Caco-2 (cell line): ENCODE results near the gene MRS2. TPM values are rescaled to one million over a fixed set of nuclear protein-coding genes. Genes with fewer than 3 reads are reported as not detected.
A peak's percentile ranks its signal among the peaks of the same experiment; 100 is the strongest.

ENCODE experiments used
- BruUV-seq: library from RNA; stranded (reverse); fragments of 400-500 nt; replicated peaks from 2 replicates; lab custom pipeline; 2021; lab: Mats Ljungman, UMichigan
- CTCF ChIA-PET: fragments of 300-600 bp; sonication (Branson Sonifier 250); formaldehyde crosslinking; loops from one replicate; lab custom pipeline; 2022; ENCODE audit warnings: antibody characterized with exemption; lab: Charles Lee
- POLR2A ChIA-PET: fragments of 300-600 bp; sonication (Branson Sonifier 250); formaldehyde crosslinking; loops from one replicate; lab custom pipeline; 2022; ENCODE audit warnings: antibody characterized with exemption; lab: Charles Lee
- DNase-seq, 2 experiments: peaks; one replicate each; pipeline versions ENCODE4 v3.0.0 to v3.0.0-alpha.2; 2020 to 2022
- H3K27me3 ChIP-seq: replicated peaks from 2 replicates; pipeline ENCODE4 v1.6.0; 2011; ENCODE audit warnings: low read length; ENCODE audit not compliant: control insufficient read depth, insufficient read depth
- H3K36me3 ChIP-seq: 2 replicates; pipeline ENCODE4 v1.5.1; 2011; ENCODE audit warnings: low read length; ENCODE audit not compliant: control insufficient read depth, insufficient read depth
- H3K4me1 ChIP-seq: fragments of 250-450 bp; sonication (Bioruptor Pico); 2 replicates; pipeline ENCODE4 v1.5.1; 2020; ENCODE audit warnings: mild to moderate bottlenecking
- H3K4me3 ChIP-seq: 2 replicates; pipeline ENCODE4 v1.5.1; 2011; ENCODE audit warnings: low read depth, mild to moderate bottlenecking, control low read depth, low read length
- H3K9me3 ChIP-seq: fragments of 250-450 bp; sonication (Bioruptor Pico); 2 replicates; pipeline ENCODE4 v1.5.1; 2020; ENCODE audit warnings: mild to moderate bottlenecking, moderate library complexity
- H3K27ac Mint-ChIP-seq: one replicate; pipeline ENCODE4 v1.8.0; 2022; ENCODE audit warnings: mixed read lengths; ENCODE audit not compliant: unreplicated experiment
- H3K27me3 Mint-ChIP-seq: one replicate; pipeline ENCODE4 v1.8.0; 2022; ENCODE audit warnings: mixed read lengths; ENCODE audit not compliant: insufficient read depth, unreplicated experiment
- H3K36me3 Mint-ChIP-seq: one replicate; pipeline ENCODE4 v1.8.0; 2022; ENCODE audit warnings: mild to moderate bottlenecking, mixed read lengths; ENCODE audit not compliant: insufficient read depth, unreplicated experiment
- H3K4me1 Mint-ChIP-seq: one replicate; pipeline ENCODE4 v1.8.0; 2022; ENCODE audit warnings: low read depth, mixed read lengths; ENCODE audit not compliant: unreplicated experiment
- H3K4me3 Mint-ChIP-seq: one replicate; pipeline ENCODE4 v1.8.0; 2022; ENCODE audit warnings: mild to moderate bottlenecking, moderate library complexity, mixed read lengths; ENCODE audit not compliant: unreplicated experiment
- H3K9me3 Mint-ChIP-seq: one replicate; pipeline ENCODE4 v1.8.0; 2022; ENCODE audit warnings: mixed read lengths; ENCODE audit not compliant: unreplicated experiment
- CTCF ChIP-seq, 2 experiments: fragments of 200-600 bp in 1 of 2; IDR thresholded peaks; 1 replicate in 1 of 2; 2 replicates in 1 of 2; pipeline versions ENCODE4 v1.5.1 to v1.8.0; 2011 to 2022; ENCODE audit warnings: antibody characterized with exemption in 1 of 2, control low read depth in 1 of 2, inconsistent platforms in 1 of 2, low read depth in 1 of 2, low read length in 1 of 2, mild to moderate bottlenecking in 1 of 2, moderate library complexity in 1 of 2; ENCODE audit not compliant: insufficient read depth in 1 of 2, severe bottlenecking in 1 of 2, unreplicated experiment in 1 of 2
- intact Hi-C: fragments of 100-400 bp; cut with micrococcal nuclease; formaldehyde crosslinking; loops from one replicate; pipeline ENCODE4 v1.10.0; 2022; ENCODE audit not compliant: unreplicated experiment
- total RNA-seq: library from RNA; stranded (reverse); gene quantifications from 2 replicates; pipeline ENCODE4 v1.2.3, GENCODE V29; 2022

The MRS2 gene
- total RNA-seq, 1 experiment from 2014 or later = 62.3 TPM

DNA sequence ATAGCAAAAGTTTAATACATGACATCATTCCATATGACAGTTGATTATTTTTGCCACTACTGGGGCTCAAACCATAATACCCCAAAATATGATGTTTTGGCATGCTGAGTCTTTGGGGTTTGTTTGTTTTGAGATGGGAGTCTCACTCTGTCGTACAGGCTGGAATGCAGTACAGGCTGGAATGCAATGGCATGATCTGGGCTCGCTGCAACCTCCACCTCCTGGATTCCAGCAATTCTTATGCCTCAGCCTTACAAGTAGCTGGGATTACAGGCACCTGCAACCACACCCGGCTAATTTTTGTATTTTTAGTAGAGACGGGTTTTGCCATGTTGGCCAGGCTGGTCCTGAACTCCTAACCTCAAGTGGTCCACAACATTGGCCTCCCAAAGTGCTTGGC, 1.3 kb upstream of the MRS2 start:
- Histone ChIP-seq H3K9me3 (peaks cover 7% of the 10 kb centered on the region), H3K4me3 (no peak overlapping the region), H3K4me1 (peaks cover 33% of the 10 kb centered on the region), H3K27me3 (no peaks in the 10 kb centered on the region), H3K36me3 (no peaks in the 10 kb centered on the region)
- peak; percentile 50 to 67 for DNase-seq
- H3K36me3 Mint-ChIP-seq = peaks cover 33% of the 10 kb centered on the region
- peak overlapping the region; percentile 99 for H3K4me3 Mint-ChIP-seq
- peaks cover 12% of the 10 kb centered on the region for H3K4me1 Mint-ChIP-seq
- POLR2A ChIA-PET = interaction anchor here (0.6 to 0.7 kb wide), 3 partner anchors 12 to 165 kb away, joined by 3 to 4 read pairs (median 4); no protein-coding TSS in a partner anchor
- no peak for TF ChIP-seq CTCF (IDR thresholded peaks at IDR 0.05; ENCODE audit: insufficient read depth in 1 of 2, low read depth in 1 of 2, low read length in 1 of 2, severe bottlenecking in 1 of 2, unreplicated experiment in 1 of 2)
- H3K27me3 Mint-ChIP-seq = no peaks in the 10 kb centered on the region
- H3K27ac Mint-ChIP-seq = peak overlapping the region; percentile 91
- CTCF ChIA-PET = interaction anchor here (2.2 kb wide), 1 partner anchor 118 kb away, joined by 6 read pairs; no protein-coding TSS in a partner anchor
- no TSS peak for BruUV-seq
- no peaks in the 10 kb centered on the region for H3K9me3 Mint-ChIP-seq
- intact Hi-C loops = no loop called here

- ChIA-PET POLR2A (no interaction called here), CTCF (no interaction called here)
- peak overlapping the region; percentile 91 for H3K27ac Mint-ChIP-seq
- H3K36me3 Mint-ChIP-seq = peaks cover 43% of the 10 kb centered on the region
- TF ChIP-seq CTCF (IDR thresholded peaks at IDR 0.05; ENCODE audit: insufficient read depth in 1 of 2, low read depth in 1 of 2, low read length in 1 of 2, severe bottlenecking in 1 of 2, unreplicated experiment in 1 of 2) = no peak
- Histone ChIP-seq H3K4me3 (peak overlapping the region; percentile 64), H3K27me3 (no peaks in the 10 kb centered on the region), H3K9me3 (no peaks in the 10 kb centered on the region), H3K36me3 (peaks cover 2% of the 10 kb centered on the region), H3K4me1 (peaks cover 33% of the 10 kb centered on the region)
- BruUV-seq = no TSS peak
- H3K4me1 Mint-ChIP-seq = peaks cover 12% of the 10 kb centered on the region
- no peak for DNase-seq
- H3K4me3 Mint-ChIP-seq = peak overlapping the region; percentile 99
- H3K27me3 Mint-ChIP-seq = no peaks in the 10 kb centered on the region
- H3K9me3 Mint-ChIP-seq = no peaks in the 10 kb centered on the region
- intact Hi-C loops = no loop called here
These were observed 727 bp downstream of the MRS2 start for GRCh38 chr6:24403501-24403824.

DNA sequence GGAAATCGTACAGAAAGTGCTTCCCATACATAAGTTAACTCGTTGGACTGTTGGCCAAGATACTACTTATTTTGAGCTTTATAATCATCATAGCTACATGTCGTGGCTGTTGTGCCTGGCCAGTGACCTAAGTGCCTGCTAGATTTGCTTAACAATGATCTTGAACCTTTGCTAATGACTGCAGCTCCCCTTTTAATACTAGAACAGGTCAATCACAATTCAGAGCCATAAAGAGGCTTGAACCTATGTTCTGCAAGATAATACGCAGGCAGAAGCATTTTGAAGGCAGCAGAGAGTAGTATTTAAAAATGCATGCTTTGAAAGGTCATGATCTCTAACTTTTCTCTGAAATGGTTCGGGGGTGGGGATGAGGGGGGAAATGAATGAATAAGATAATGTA, 2.5 kb downstream of the MRS2 start:
- Histone ChIP-seq H3K4me1 (peaks cover 25% of the 10 kb centered on the region), H3K9me3 (no peaks in the 10 kb centered on the region), H3K27me3 (no peaks in the 10 kb centered on the region), H3K4me3 (no peak overlapping the region), H3K36me3 (peaks cover 4% of the 10 kb centered on the region)
- peaks cover under 1% of the 10 kb centered on the region for H3K4me1 Mint-ChIP-seq
- DNase-seq = no peak
- TF ChIP-seq CTCF (IDR thresholded peaks at IDR 0.05; ENCODE audit: insufficient read depth in 1 of 2, low read depth in 1 of 2, low read length in 1 of 2, severe bottlenecking in 1 of 2, unreplicated experiment in 1 of 2) = no peak
- no peaks in the 10 kb centered on the region for H3K27me3 Mint-ChIP-seq
- H3K9me3 Mint-ChIP-seq = no peaks in the 10 kb centered on the region
- ChIA-PET POLR2A (no interaction called here), CTCF (no interaction called here)
- intact Hi-C loops = no loop called here
- peak overlapping the region; percentile 24 for H3K4me3 Mint-ChIP-seq
- H3K27ac Mint-ChIP-seq = no peak overlapping the region
- peaks cover 50% of the 10 kb centered on the region for H3K36me3 Mint-ChIP-seq
- no TSS peak for BruUV-seq
